Jurkat, Clone E6-1 (cell line): ENCODE measurements around the gene SLC35F2.
A peak's percentile ranks its signal among the peaks of the same experiment; 100 is the strongest.
"Not testable (repeated sequence)": the region's sequence is repeated elsewhere in the genome, so short reads cannot be mapped to it uniquely, and the experiment has no call there.

Source experiments
- DNase-seq: peaks from one replicate; pipeline ENCODE4 v3.0.0-alpha.2; 2011; ENCODE audit warnings: low read depth, low spot score
- H3K4me3 ChIP-seq: 2 replicates; pipeline ENCODE4 v1.5.1; 2011; ENCODE audit warnings: mild to moderate bottlenecking, low read length, control low read depth, moderate library complexity

Gene SLC35F2

GRCh38 chr11:107801641-107802040, 56.9 kb downstream of the SLC35F2 start:
- no peak for DNase-seq
- H3K4me3 ChIP-seq, result no peak overlapping the region

- no peak overlapping the region for H3K4me3 ChIP-seq
- peak; percentile 45 for DNase-seq
Measured at GRCh38 chr11:107799218-107799859, 59.2 kb downstream of the SLC35F2 start.

- DNase-seq, result no peak
- H3K4me3 ChIP-seq, result no peak overlapping the region
Measured at GRCh38 chr11:107792049-107792443, 66.5 kb downstream of the SLC35F2 start.

- DNase-seq, result no peak
- no peak overlapping the region for H3K4me3 ChIP-seq
Measured at GRCh38 chr11:107791343-107792048, 67.1 kb downstream of the SLC35F2 start.

GRCh38 chr11:107789767-107790166, 68.8 kb downstream of the SLC35F2 start:
- H3K4me3 ChIP-seq, result no peak overlapping the region
- DNase-seq, result no peak

- no peak overlapping the region for H3K4me3 ChIP-seq
- no peak for DNase-seq
Measured at GRCh38 chr11:107787733-107788132, 70.9 kb downstream of the SLC35F2 start.

GRCh38 chr11:107785401-107785800, 73.2 kb downstream of the SLC35F2 start:
- no peak overlapping the region for H3K4me3 ChIP-seq
- DNase-seq, result no peak

- H3K4me3 ChIP-seq, result no peak overlapping the region
Measured at GRCh38 chr11:107783121-107783520, 75.5 kb downstream of the SLC35F2 start.

GRCh38 chr11:107780775-107781174, 77.8 kb downstream of the SLC35F2 start:
- DNase-seq, result no peak
- no peak overlapping the region for H3K4me3 ChIP-seq

More at GRCh38 chr11:107783121-107783520, 75.5 kb downstream of the SLC35F2 start:
- DNase-seq, result no peak

GRCh38 chr11:107780136-107780535, 78.5 kb downstream of the SLC35F2 start:
- H3K4me3 ChIP-seq, result no peak overlapping the region
- DNase-seq, result no peak

GRCh38 chr11:107778839-107779517, 79.6 kb downstream of the SLC35F2 start:
- H3K4me3 ChIP-seq, result no peak overlapping the region
- no peak for DNase-seq

GRCh38 chr11:107777110-107777509, 81.5 kb downstream of the SLC35F2 start:
- DNase-seq, result no peak

GRCh38 chr11:107776062-107776461, 82.5 kb downstream of the SLC35F2 start:
- DNase-seq, result no peak
- H3K4me3 ChIP-seq, result no peak overlapping the region

More at GRCh38 chr11:107777110-107777509, 81.5 kb downstream of the SLC35F2 start:
- no peak overlapping the region for H3K4me3 ChIP-seq

- DNase-seq, result peak; percentile 4
Measured at GRCh38 chr11:107770551-107770951, 88.0 kb downstream of the SLC35F2 start.

GRCh38 chr11:107769189-107769588, 89.4 kb downstream of the SLC35F2 start:
- DNase-seq, result no peak

More at GRCh38 chr11:107770551-107770951, 88.0 kb downstream of the SLC35F2 start:
- H3K4me3 ChIP-seq, result no peak overlapping the region

GRCh38 chr11:107758719-107759355, 99.8 kb downstream of the SLC35F2 start:
- H3K4me3 ChIP-seq, DNase-seq: not testable (repeated sequence)

More at GRCh38 chr11:107769189-107769588, 89.4 kb downstream of the SLC35F2 start:
- H3K4me3 ChIP-seq, result no peak overlapping the region

GRCh38 chr11:107757661-107758060, 100.9 kb downstream of the SLC35F2 start:
- H3K4me3 ChIP-seq, result no peak overlapping the region
- no peak for DNase-seq

GRCh38 chr11:107756553-107756952, 102.0 kb downstream of the SLC35F2 start:
- no peak for DNase-seq
- no peak overlapping the region for H3K4me3 ChIP-seq

- DNase-seq, result no peak
- no peak overlapping the region for H3K4me3 ChIP-seq
Measured at GRCh38 chr11:107752949-107753822, 105.4 kb downstream of the SLC35F2 start.
